GM21390 (cell line): ENCODE measurements around the gene PTPRR.

ENCODE experiments used
- ATAC-seq: cut with Tn5 transposase; IDR thresholded peaks from one replicate; pipeline ENCODE4 v1.9.1; 2021; ENCODE audit not compliant: unreplicated experiment

Gene PTPRR

DNA sequence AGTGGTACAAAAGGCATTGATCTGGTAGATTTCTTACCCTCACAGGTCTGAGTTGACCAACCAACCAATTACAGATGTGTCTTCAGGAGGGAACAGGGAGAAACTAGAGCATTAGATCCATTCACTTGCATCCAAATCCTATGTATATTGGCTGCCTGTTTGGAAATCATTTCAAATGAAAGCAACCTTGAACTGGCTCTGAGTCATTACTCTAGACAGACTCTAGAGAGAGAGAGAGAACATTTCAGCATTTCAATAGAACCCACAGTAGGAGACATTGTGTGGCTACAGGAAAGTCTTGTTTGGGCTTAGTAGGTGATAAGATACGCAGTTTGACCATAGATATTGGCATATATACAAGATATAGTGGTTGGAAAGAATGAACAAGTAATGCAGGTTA lies 114.5 kb downstream of the PTPRR start:
- ATAC-seq, result no peak

DNA sequence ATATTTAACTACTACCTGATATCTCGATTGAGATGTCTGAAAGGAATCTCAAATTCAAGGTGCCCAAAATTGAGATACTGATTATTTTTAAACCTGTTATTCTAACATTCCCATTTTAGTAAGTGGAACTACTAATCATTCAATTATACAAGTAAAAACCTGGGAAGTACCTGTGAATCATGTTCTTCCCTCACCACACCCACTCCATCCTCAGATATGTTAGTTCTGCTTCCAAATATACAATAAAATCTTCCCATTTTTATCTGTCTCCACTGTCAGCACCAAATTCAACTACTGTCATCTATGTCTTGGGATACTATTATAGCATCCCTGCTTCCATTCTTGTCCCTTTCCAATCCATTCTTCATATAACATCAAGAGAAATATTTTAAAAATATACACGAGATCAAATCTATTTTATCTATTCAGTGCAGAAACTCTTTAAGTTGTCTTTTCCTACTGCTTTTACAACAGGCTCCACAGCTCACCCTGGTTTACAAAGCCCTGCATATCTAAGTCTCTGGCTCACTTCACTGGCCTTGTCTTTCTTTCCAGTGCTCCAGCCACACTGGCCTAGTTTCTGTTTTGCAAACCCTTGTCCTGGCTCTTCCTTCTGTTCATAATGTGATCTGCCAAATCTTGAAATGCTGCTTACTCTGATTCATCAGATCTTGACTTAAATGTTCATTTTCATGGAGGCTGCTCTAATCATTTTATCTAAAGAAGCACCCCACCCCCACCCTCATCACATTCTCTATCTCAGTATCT lies 122.3 kb downstream of the PTPRR start:
- no peak for ATAC-seq

DNA sequence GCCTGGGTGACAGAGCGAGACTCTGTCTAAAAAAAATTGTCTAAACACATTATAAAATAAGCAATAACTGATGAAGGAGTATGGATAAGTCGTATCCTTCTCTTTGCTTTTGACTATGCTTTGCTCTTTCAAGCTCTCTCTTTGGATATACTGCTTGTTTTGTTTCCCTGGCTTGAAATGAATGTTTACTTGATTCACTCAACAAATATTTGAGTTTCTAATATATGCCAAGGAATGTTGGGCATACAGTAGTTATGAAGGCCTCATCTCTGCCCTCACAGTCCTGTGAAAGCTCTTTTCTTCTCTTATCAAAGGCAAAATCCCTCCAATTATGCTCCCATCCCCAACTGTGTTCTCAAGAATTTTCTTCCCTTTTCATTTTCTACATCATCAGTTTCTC lies 123.5 kb downstream of the PTPRR start:
- ATAC-seq, result no peak

DNA sequence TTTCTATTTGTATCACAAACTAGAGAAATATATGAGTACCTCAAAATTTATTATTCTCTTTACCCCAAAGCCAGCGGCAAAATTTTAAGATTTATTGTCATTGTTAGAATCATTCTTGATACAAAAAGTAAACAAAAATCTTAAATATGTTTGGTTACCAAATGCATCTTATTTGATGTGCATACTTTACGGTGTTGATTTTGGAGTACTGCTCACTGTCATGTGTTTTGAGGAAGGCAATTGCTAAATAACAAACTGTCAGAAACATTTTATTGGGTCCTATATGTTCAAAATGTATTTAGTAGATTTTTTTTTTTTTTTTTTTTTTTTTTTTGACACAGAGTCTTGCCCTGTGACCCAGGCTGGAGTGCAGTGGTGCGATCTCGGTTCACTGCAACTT lies 124.9 kb downstream of the PTPRR start:
- no peak for ATAC-seq

- no peak for ATAC-seq
Measured at GRCh38 chr12:70794131-70794530, 126.4 kb downstream of the PTPRR start.

DNA sequence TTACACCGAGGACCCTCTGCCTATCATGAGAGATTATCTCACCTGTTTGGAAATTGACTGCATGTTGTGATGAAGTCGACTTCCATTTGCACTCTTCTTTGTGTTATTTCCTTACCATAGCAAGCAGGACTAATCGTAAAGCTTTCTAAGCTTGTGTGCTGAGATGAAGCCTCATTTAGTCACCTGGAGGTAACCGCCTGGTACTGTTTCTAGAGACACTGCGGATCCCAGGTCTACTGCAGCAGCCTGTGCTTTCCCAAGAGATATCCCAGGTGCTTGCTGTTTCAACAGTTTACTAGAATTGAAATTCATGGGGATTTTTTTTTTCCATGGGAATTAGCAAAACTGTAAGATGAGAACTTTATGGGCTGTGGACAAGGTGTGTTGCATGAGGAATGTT lies 131.8 kb downstream of the PTPRR start:
- no peak for ATAC-seq

- ATAC-seq, result no peak
Measured at GRCh38 chr12:70787612-70788011, 132.9 kb downstream of the PTPRR start.

GRCh38 chr12:70785896-70786295 lies 134.6 kb downstream of the PTPRR start:
- ATAC-seq, result no peak

DNA sequence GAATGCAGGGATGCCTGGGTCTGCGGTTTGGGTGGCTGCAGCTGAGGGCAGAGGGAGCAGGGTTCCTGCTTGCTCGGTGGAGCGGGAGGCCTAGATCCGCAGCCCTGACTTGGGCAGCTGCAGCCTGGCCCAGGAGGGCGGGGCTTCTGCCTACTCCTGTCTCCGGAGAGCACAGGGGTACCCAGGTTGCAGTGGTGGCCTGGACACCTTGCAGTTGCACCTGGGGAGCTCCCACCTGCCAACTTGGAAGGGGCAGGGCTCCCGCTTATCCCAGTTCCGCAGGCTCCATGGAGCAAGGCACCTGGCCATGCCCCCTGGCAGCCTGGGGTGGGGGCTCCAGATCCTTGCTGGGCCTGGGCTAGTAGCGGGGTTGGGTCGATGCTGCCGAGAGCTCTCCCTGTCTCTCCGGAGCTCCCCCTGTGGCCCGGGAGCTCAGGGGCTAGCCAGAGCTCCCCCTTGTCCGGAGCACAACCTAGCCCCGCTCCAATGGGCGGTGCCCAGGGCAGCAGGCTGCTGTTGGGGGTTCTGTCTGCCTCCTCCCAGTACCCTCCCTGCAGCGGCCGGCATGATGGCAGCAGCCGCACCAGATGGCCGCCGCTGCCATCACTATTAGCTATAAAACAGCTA lies 136.4 kb downstream of the PTPRR start:
- ATAC-seq, result no peak

GRCh38 chr12:70783455-70783854 lies 137.1 kb downstream of the PTPRR start:
- no peak for ATAC-seq

- no peak for ATAC-seq
Measured at GRCh38 chr12:70779250-70779649, 141.3 kb downstream of the PTPRR start.

DNA sequence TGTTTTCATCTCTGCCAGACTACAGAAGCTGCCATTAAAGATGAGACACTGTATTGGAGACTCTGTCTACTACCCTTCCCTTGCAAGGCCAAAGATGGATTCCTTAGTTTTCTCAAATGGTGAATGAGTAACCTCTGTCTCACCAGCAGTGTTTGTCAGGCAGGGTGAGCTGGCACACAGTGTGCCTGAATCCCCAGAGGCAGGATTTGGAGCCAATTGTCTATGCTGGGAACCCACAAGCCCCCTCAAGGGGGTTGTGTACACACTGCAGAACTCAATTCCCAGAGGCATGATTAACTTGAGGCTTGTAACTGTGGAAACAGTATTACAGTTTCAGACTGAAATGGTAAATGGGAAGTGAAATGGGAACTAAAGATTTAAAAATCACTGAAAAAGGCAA lies 146.5 kb downstream of the PTPRR start:
- ATAC-seq, result no peak

DNA sequence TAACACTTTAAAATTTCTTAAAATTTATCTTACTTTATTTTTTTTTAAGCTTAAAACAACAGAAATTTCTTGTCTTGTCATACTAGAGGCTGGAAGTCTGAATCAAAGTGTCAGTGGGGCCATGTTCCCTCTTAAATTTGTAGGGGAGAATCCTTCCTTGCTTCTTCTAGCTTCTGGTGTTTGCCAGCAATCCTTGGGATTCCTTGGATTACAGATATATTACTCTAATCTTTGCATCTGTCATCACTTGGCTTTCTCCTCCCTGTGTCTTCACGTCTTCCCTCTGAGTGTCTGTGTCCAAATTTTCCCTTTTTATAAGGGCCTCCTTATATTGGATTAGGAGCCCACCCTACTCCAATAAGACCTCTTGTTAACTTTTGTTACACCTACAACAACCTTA lies 147.7 kb downstream of the PTPRR start:
- no peak for ATAC-seq

- ATAC-seq, result no peak
Measured at GRCh38 chr12:70771581-70771980, 149.0 kb downstream of the PTPRR start.

- no peak for ATAC-seq
Measured at GRCh38 chr12:70763666-70764065, 156.9 kb downstream of the PTPRR start.

DNA sequence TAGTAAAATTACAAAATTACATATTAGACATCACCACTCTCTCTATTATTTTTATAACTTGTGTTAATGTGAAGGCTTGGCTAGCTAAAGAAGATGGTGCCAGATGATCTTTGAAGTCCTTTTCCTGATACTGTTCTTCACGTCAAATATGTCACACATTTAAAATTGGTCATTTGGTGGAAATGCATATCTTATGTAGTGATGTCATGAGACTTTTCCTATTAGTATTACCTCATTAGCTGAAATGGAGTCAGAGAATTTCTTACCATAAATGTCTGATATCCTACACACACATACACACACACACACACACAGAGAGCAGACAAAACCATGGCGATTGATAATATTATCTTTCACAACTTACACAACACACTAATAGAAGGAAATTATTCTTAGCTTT lies 158.5 kb downstream of the PTPRR start:
- ATAC-seq, result no peak

DNA sequence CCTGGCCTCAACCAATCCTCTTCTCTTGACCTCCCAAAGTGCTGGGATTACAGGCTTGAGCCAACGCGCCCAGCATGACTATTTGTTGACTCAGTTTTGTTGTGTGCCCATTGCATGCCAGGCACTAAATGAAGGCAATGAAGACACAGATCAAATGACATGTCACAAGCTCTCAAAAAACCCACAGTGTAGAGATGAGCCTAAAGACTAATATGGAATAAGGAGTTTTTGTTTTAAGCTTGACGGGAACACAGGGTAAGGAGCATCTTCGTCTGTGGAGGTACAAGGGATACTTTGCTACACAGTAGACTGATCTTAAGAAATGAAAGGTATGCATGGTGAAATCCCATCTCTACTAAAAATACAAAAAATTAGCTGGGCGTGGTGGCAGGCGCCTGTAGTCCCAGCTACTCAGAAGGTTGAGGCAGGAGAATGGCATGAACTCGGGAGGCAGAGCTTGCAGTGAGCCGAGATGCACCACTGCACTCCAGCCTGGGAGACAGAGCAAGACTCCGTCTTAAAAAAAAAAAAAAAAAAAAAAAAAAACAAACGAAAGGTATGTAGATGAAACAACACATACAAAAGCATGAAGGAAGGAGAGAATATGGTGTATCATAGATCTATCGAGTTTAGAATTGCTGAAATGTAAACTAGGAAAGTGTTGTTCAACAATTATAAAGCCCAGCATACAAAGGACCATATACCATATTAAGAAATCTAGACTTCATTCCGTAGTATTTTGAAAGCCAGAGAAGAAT lies 161.2 kb downstream of the PTPRR start:
- no peak for ATAC-seq

- ATAC-seq, result no peak
Measured at GRCh38 chr12:70758494-70758845, 162.1 kb downstream of the PTPRR start.

- ATAC-seq, result no peak
Measured at GRCh38 chr12:70757830-70758493, 162.6 kb downstream of the PTPRR start.

GRCh38 chr12:70756791-70757190 lies 163.7 kb downstream of the PTPRR start:
- no peak for ATAC-seq

- no peak for ATAC-seq
Measured at GRCh38 chr12:70756118-70756517, 164.4 kb downstream of the PTPRR start.

GRCh38 chr12:70754330-70754741 lies 166.2 kb downstream of the PTPRR start:
- no peak for ATAC-seq
